Prostate gland (tissue), 2 donors: ENCODE data around the gene ADK.
"Not testable (repeated sequence)": the region's sequence is repeated elsewhere in the genome, so short reads cannot be mapped to it uniquely, and the experiment has no call there.

Experiments used
- POLR2A ChIP-seq: fragments of 450-650 bp; IDR thresholded peaks from one replicate; pipeline ENCODE4 v1.6.1; 2016; ENCODE audit warnings: antibody characterized with exemption, mild to moderate bottlenecking
- POLR2AphosphoS5 ChIP-seq: sonication (generic); formaldehyde crosslinking; IDR thresholded peaks from one replicate; pipeline ENCODE4 v1.6.1; 2017; ENCODE audit warnings: antibody characterized with exemption
- TF ChIP-seq, protein P1 (sequence below), 4 experiments: fragments of 200-600 bp in 2 of 4; fragments of 450-650 bp in 2 of 4; sonication (generic) in 2 of 4; IDR thresholded peaks; 1 replicate in 3 of 4; 2 replicates in 1 of 4; pipeline ENCODE4 v1.5.1; 2016 to 2019; ENCODE audit warnings: antibody characterized with exemption in 4 of 4, mild to moderate bottlenecking in 2 of 4, moderate library complexity in 2 of 4

DNA sequence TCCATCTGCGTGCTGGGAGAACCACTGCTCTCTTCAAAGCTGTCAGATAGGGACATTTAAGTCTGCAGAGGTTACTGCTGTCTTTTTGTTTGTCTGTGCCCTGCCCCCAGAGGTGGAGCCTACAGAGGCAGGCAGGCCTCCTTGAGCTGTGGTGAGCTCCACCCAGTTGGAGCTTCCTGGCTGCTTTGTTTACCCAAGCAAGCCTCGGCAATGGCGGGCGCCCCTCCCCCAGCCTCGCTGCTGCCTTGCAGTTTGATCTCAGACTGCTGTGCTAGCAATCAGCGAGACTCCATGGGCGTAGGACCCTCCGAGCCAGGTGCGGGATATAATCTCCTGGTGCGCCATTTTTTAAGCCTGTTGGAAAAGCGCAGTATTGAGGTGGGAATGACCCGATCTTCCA lies 422.5 kb downstream of the ADK start:
- not testable (repeated sequence) for TF ChIP-seq POLR2A, POLR2AphosphoS5
- TF ChIP-seq, protein P1, sequence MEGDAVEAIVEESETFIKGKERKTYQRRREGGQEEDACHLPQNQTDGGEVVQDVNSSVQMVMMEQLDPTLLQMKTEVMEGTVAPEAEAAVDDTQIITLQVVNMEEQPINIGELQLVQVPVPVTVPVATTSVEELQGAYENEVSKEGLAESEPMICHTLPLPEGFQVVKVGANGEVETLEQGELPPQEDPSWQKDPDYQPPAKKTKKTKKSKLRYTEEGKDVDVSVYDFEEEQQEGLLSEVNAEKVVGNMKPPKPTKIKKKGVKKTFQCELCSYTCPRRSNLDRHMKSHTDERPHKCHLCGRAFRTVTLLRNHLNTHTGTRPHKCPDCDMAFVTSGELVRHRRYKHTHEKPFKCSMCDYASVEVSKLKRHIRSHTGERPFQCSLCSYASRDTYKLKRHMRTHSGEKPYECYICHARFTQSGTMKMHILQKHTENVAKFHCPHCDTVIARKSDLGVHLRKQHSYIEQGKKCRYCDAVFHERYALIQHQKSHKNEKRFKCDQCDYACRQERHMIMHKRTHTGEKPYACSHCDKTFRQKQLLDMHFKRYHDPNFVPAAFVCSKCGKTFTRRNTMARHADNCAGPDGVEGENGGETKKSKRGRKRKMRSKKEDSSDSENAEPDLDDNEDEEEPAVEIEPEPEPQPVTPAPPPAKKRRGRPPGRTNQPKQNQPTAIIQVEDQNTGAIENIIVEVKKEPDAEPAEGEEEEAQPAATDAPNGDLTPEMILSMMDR (IDR thresholded peaks at IDR 0.05), result not testable (repeated sequence)
